GM19238 (cell line): ENCODE data around the gene ZNF276.
"Not testable (repeated sequence)": the region's sequence is repeated elsewhere in the genome, so short reads cannot be mapped to it uniquely, and the experiment has no call there.

Source experiments
- DNase-seq: peaks from one replicate; pipeline ENCODE4 v3.0.0; 2011; ENCODE audit warnings: low spot score; ENCODE audit not compliant: insufficient read length

The ZNF276 gene

GRCh38 chr16:89782489-89782888, 61.2 kb downstream of the ZNF276 start:
- no peak for DNase-seq

DNA sequence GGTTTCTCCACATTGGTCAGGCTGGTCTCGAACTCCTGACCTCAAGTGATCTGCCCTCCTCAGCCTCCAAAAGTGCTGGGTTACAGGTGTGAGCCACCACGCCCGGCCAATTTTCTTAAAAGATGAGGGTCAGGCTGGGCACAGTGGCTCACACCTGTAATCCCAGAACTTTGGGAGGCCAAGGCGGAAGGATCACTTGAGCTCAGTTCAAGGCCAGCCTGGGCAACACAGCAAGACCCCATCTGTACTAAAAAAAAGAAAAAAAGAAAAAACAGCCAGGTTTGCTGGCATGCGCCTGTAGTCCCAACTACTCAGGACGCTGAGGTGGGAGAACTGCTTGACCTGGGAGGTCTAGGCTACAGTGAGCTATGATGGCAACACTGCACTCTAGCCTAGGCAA, 62.6 kb downstream of the ZNF276 start:
- not testable (repeated sequence) for DNase-seq

- no peak for DNase-seq
Measured at GRCh38 chr16:89784406-89784805, 63.1 kb downstream of the ZNF276 start.

DNA sequence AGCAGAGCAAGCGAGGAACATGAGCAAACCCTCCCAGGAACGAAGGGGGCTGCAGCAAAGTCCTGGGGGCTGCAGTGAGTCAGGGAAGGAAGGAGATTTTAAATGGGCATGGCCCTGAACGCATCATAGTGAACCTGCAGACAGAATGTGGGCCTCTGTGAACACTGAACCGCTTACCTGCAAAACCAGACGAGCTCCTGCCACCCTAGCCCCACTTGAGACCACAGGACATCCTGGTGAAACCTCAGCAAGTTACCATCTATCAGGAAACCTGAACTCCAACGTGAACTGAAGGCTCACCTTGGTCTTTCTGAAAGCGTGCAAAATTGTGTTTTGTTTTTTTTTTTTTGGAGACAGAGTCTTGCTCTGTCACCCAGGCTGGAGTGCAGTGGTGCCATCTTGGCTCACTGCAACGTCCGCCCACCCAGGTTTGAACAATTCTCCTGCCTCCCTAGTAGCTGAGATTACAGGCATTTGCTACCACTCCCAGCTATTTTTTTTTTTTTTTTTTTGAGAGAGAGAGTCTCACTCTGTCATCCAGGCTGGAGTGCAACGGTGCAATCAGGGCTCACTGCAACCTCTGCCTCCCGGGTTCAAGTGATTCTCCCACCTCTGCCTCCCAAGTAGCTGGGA, 64.3 kb downstream of the ZNF276 start:
- no peak for DNase-seq

- no peak for DNase-seq
Measured at GRCh38 chr16:89786474-89787364, 65.4 kb downstream of the ZNF276 start.

- no peak for DNase-seq
Measured at GRCh38 chr16:89787365-89787805, 66.0 kb downstream of the ZNF276 start.
